ENCODE data around the gene SPATA2L.

The SPATA2L gene

DNA sequence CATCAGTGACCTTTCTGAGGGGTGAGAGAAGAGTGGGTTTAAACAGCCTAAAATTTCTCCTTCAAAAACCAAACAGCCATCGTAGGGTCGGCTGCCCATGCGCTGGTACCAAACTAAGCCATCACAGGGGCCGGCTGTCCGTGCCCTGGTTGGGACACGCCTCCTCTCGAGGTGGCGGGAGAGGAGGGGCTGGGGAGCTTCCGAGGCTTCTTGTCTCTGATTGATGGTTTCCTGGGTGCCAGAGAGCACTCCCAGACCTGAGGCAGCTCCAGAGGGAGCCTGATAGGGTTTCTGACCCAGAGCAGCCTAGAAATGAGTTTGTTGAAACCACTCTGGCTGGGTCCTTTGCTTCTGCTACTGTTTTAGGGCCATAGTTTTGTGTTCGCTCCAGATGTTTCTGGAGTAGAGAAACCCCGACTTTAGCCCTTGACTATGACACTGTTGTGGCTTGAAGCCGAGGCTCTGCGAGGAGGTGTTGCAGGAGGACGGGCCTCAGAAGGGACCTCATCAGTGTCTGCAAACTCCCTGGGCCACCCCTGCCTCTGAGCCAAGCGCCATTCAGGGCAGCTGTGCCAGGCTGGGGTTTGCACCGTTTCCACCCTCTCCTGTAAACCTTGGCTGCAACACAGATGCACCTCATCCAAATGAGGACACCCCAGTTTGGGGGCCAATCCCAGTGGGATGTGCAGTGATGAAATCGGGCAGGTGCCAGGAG lies 26.1 kb upstream of the SPATA2L start:
- DNase-seq (ENCODE audit: low read depth), result no peak

DNA sequence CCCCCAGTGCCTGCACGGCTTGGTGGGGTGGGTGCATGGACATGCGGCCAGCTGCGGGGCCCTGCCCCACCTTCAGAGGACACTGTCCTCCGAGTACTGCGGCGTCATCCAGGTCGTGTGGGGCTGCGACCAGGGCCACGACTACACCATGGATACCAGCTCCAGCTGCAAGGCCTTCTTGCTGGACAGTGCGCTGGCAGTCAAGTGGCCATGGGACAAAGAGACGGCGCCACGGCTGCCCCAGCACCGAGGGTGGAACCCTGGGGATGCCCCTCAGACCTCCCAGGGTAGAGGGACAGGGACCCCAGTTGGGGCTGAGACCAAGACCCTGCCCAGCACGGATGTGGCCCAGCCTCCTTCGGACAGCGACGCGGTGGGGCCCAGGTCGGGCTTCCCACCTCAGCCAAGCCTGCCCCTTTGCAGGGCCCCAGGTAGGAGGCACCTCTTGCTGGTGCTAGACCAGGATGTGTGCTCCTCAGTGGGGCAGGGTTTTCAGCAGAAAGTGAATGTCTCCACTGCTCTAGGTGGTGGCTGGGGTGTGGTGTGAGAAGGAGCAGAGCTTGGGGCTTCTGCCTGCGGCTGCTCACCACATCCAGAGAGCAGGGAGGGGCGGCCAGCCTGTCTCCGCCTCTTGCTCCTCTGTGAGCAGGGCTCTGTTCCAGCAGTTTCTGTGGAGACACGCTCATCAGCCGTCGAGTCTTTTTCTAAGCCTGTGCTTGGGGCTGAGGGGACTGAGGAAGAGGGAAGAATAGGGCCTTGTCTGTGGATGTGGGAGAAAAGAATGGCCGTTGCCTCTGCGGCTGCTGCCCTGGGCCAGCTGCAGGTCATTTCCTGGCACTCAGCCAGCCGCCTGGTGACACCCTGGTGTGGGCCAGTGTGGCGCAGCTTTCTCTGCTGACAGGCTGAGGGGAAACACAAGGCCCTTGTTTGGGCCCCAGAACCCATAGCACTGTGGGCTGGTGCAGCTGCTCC lies 22.1 kb upstream of the SPATA2L start:
- peak; percentile 64 for DNase-seq (ENCODE audit: low read depth)

DNA sequence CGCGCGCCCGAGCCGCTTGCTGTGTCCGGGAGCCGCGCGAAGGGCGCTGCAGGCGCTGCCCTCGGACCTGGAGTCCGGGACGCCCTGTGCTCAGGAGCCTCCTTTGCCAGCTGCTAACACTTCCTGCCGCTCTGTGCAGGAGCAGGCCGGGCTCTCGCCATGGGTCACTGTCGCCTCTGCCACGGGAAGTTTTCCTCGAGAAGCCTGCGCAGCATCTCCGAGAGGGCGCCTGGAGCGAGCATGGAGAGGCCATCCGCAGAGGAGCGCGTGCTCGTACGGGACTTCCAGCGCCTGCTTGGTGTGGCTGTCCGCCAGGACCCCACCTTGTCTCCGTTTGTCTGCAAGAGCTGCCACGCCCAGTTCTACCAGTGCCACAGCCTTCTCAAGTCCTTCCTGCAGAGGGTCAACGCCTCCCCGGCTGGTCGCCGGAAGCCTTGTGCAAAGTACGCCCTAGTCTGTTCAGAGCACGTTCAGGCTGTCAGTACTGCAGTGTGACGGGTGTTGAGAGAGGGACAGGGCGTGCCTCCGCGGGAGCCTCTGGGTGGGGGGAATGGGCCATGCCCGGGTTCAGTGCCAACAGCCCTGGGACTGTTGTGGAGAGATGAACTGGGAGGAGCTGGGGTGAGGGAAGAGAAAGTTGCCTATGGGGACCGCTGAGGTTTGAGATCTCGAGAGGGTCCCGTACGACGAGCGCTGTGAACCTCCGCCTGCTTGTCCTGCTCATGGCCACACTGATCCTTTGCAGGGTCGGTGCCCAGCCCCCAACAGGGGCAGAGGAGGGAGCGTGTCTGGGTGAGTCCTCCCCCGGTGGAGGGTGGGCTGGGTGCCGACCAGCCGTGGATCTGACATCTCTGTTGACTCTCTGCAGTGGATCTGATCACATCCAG lies 21.1 kb upstream of the SPATA2L start:
- peak; percentile 62 for DNase-seq (ENCODE audit: low read depth)

DNA sequence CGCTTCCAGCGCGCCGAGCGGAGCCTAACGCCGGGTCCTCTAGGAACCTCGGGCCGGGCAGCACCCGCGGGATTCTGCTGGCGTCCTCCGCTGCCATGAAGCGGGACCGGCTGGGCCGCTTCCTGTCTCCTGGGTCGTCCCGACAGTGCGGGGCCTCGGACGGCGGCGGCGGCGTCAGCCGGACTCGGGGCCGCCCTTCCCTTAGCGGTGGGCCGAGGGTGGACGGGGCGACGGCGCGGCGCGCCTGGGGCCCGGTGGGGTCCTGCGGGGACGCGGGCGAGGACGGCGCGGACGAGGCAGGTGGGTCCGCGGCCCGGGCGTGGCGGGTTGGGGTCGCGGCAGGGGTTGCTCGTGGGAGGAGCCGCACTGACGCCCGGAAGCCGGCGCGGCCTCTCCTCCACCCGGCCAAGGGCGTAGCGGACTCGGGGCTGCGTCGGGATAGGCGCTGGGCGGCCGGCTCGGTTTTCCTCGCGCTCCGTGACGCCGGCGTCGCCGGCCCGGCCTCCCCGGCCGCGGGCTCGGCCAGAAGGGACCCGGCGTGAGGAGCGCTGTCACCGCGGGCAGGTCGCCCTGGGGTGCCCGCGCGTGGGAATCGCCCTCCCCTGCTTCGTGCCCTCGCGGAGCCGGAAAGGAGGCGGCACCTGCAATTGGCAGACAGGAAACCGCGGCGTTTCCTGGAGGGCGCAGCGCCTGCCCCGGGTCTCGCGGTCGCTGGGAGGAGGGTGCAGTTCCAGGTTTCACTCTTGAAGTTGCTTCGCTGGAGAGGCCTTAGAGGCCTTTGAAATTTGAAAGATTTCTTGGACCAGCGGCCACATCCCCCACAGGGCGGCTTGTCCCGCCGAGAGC lies 20.3 kb upstream of the SPATA2L start:
- DNase-seq (ENCODE audit: low read depth), result peak; percentile 77

DNA sequence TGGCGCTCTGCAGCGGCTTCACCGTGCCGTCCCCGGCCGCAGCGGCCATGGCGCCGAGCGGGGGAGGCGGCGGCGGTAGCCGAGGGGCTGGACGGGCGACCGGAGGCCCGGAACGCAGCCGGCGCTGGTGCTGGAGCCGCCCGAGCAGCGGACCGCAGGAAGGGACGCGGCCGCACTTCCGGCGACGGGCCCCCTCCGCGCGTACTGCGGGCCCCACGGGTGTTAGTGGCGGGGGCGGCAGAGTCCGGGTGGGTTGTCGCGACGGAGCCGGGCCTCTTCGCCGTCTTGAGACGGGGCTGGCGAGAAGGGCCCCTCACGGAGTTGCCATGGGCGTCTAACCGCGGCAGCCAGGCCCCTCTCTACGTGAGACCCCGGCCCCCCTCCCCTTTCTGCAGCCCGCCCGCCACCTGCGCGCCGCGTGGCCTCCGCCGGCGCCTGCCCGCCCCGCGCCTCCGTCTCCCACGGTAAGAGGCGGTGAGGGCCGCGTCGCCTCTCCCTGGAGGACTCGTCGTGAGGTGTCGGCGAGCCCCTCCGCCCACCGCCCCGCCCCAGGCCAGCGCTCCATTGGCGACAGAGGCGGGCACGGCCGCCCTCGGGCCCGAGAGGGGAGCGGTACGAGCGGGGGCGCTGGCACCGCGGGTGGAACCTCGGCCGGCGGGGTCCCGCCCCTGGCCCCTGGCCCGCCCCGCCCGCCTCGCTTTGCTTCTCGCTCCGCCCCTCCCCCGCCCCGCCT lies 19.5 kb upstream of the SPATA2L start, which contains the start of the genes VPS9D1 and ZNF276:
VPS9D1 (minus strand) TSS at position 86 of the 733 bp plus-strand sequence; CDS start at position 49, 37 bp downstream.
ZNF276 (plus strand) TSS at position 725 of the 733 bp plus-strand sequence. CDS start 104 bp downstream, outside the sequence.
- peak; percentile 83 for DNase-seq (ENCODE audit: low read depth)

DNA sequence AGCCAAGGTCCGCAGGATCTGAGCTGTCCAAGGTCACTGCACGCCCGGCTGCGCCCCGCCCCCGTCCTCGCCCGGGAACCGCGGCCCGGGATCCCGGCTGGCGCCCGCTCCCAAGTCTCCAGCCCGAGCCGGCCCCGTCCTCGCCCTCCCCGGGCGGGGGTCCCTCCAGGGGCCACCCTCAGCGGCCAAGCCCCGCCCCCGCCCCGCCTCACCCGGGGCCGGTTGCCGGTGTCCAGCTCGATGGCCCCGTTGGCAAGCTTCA lies 19.0 kb upstream of the SPATA2L start:
- DNase-seq (ENCODE audit: low read depth), result no peak

DNA sequence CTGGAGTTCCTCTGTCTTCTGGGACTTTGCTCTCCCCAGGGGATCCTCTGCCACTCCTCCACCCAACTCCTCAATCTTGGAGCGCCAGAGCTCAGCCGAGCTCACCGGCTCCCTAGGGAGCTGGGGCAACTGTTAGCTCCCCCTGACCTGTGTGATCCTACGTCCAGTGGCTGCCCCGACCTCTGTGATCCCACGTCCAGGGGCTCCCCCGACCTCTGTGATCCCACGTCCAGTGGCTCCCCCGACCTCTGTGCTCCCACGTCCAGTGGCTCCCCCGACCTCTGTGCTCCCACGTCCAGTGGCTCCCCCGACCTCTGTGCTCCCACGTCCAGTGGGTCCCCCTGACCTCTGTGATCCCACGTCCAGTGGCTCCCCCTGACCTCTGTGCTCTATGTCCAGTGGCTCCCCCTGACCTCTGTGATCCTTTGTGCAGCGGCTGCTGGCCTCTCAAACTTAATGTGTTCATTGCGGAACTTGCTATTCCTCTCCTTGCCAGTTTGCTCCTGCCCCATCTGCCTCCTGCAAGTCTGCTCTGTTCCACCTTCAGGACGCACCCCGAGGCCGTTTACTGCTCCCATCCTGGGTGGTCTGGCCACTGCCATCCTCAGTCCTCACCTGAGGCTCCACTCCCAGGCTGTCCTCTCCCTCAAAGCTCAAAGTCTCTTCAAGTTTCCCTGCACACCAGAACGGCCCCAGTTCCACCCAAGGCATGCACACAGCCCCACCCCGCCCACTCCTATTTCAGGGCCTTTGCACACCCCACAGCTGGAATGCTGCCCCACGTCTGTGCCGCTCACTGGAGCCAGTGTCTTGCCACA lies 16.4 kb upstream of the SPATA2L start:
- no peak for DNase-seq (ENCODE audit: low read depth)

DNA sequence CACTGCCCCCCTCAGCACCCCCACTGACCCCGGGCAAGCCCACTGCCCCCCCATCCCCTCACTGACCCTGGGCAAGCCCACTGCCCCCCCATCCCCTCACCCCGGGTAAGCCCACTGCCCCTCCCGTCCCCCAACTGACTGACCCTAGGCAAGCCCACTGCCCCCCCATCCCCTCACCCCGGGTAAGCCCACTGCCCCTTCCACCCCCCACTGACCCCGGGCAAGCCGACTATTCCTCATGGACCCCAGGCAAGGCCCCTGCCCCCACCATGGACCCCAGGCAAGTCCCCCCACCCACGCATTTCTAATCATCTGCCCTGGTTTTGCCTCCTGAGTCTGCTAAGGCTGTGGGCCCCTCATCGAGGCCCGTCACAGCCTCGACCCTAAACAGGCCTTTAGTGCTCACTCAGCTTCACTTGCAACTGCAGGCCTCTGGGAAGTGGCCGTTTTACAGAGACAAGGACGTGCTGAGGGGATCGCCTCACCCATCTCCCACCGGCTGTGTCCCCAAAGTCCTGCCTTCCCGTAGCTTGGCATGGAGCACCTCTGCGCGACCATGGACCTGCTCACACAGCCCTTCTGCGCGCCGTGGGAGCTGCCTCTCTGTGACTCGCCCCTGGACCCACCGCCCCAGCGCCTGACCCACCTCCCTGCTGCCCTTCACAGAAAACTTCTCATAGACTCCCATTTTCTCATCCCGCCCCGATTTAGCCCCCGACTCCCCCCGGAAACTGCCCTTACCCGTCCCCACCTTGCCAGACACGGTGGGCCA lies 15.6 kb upstream of the SPATA2L start:
- DNase-seq (ENCODE audit: low read depth), result no peak

DNA sequence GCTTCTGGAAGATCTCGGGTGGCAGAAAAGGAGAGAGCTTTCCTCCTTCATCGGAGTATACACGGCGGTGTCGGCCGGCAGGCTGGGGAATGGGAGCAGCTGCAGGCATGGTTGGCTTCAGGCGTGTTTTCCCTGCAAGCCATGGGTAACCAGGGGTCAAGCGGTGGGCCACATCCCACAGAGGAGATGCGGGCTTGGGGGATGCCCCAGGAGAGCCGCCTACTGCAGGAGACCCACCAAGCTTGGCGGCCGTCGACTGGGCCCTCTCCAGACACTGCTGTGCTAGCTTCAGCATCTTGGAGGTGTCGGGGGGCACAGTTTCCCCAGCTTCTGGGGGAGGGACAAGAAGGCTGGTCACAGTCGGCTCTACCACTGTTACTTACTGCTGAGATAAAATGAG lies 15.0 kb upstream of the SPATA2L start:
- DNase-seq (ENCODE audit: low read depth), result no peak

DNA sequence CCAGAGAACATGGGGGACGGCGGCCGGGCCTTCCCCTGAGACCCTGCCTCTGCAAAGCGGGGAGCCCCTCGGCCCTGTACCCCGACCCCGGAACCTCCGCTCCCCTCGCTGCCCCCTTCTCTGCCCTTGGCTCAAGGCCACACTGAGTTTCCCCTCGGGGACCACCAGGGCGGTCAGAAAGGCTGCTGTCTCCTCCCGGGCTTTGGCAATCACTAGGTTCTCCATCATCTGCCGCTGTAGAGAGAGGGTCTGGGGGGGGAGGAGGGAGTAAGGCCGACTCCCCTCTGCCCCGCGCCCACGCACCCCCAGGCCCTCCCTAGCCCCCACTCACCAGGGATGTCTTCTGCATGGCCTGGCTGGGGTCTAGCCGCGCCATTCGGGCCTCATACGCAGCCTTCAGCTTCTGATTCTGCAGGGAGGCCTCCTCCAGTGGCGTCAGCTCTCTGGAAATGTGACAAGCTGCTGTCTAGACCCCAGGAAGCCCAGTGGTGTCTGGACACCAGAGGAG lies 10.8 kb upstream of the SPATA2L start:
- no peak for DNase-seq (ENCODE audit: low read depth)

DNA sequence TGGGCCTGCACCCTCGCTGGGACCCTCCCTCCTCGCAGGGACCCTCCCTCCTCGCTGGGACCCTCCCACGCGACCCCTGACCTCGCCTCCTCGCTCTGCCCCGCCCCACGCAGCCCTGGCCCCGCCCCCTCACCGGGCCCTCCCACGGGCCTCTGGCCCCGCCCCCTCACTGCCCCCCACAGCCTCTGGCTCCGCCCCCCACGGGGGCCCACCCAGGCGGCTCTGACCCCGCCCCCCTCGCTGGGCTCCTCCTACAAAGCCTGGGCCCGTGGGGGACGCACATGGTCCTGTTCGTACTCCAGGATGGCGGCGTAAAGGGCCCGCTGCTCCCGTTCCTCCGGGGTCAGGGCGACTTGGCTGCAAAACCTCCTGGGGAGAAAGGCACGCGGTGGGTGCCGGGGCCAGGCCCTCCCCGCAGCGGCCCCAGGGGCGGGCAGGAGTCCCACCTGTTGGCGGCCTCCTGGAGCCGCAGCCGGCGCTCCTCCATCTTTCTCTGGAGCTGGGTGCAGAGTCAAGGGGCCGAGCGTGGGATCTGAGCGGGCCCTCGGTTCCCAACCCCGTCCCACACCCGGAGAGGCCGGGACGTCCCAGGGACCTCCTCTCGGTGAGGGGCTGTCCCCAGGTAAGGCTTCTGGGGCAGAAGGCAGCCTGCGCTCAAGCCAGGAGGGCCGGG lies 10.2 kb upstream of the SPATA2L start:
- DNase-seq (ENCODE audit: low read depth), result peak; percentile 62

DNA sequence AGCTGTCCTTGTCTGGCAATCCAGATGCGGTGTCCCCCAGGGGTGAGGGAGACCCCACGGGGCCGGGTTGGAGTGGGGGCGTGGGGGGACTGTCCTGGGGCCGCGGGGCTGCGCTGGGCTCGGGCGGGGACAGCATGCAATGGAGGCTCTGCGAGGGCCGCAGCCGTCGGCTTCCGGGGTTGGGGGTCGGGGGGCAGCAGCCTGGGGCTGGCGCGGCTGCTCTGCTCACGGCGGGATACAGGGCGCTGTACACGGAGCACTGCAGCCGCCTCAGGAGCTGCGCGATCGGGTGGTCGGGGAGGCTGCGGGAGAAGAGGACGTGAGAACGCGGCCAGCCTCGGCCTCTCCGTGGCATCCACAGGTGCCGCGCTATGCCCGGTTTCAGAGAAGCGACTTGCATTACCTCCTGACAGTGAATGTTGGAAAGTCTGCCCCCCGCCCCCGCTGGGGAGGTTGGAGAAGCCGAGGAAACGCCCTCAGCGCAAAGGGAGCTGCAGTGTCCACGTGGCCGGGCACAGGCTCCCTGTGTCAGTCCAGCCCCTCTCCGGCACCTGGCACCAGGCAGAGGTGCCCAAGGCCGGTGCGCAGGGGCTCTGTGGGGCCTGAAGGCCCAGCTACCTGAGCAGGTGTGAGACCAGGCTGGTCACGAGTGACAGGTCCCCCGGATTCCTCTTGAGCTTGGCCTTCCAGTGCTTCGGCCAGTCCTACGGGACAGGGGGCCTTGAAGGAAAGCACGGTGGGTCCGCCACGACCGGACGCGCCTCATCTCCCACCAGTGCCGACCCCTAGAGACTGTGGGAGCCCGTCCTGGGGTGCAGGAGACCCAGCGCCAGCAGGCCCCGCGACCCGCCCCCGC lies 9.4 kb upstream of the SPATA2L start:
- DNase-seq (ENCODE audit: low read depth), result no peak

DNA sequence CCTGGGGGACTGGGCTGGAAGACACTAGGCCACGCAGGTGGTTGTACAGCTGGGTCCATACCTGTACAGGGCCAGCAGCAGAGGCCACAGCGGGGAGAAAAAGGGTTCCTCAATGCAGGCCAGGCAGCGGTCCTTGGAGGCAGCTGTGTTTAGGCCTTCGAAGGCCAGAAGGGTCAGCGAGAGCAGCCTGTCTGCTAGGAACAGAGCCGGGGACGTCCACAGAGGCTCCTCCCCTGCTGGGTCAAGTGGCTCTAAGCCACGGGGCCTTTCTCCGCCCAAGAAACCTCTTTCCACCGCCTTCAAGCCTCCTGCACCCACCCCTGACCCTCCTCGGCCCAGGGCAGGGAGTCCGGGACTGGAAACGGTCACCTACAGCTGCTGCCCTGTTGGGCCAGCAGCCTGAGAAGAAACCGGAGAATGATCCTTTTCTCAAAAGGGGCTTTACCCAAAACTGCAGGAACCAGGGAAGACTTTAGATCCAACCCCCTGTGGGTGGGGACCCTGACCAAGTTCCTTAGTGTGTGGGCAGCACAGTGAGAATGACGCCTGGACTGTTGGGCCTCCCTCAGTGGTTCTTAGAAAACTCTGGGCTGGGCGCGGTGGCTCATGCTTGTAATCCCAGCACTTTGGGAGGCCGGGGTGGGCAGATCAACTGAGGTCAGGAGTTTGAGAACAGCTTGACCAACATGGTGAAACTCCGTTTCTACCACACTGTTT lies 8.4 kb upstream of the SPATA2L start:
- DNase-seq (ENCODE audit: low read depth), result no peak

DNA sequence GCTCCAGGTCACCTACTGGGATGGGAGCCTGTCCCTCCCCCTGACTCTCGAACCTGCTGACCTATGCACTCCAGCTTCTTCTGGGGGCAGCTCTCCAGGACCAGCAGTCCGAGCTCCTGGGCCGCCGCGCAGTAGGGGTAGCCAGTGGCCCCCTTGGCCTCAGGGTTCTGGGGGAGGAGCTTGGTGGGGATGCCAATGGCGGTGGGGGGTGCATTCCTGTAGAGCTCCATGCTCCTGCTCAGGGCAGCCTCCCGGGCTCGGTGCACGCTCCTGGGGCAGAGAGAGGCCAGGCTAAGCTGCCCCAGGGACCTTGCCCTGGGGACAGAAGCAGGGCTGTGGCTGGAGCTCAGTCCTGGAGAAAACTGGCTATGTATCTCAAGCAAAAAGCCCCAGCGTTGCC lies 7.7 kb upstream of the SPATA2L start:
- no peak for DNase-seq (ENCODE audit: low read depth)

DNA sequence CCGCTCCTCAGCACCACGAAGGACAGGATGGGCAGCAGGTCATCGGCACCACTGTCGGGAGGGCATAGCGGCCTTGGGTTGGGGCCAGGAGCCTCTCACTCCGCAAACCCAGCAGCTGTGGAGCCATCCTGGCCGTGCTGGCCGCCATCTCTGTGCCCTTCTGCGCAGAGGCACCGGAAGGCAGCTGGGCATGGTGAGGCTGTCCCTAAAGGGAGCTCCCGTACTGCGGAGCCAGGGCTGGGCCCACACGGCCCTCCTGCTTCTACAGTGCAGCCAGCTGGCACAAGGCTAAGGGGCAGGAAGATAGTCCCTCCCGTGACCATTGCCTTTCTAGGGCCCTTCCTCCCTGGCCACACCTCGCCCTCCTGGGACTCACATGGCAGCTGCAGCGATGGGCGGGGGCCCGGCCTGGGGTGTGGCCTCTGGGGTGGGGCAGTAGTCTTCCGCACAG lies 7.0 kb upstream of the SPATA2L start:
- DNase-seq (ENCODE audit: low read depth), result no peak

DNA sequence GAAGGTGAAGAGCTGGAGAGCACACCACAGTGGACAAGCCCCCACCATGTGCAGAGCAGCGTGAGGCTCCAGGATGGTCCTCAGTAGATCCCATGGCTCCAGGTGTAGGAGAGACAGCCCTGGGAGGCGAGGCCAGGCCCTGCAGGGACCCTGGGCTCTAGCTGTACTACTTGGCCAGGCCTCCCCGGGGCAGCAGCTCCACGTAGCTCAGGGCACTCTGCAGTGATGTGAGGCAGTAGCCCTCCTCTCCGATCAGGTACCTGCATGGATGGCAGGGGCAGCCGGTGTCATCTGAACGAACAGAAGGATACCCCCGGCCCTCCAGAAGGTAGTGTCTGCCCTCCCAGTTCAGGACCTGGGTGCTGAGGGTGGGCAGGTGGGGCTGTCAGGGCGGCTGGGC lies 6.2 kb upstream of the SPATA2L start:
- no peak for DNase-seq (ENCODE audit: low read depth)
